NT2/D1 (cell line): ENCODE results near the gene INPP4A.

ENCODE experiments used
- YY1 ChIP-seq: IDR thresholded peaks from 2 replicates; pipeline ENCODE4 v1.6.1; 2011; ENCODE audit not compliant: insufficient read length, insufficient read depth
- ZNF274 ChIP-seq: IDR thresholded peaks from 2 replicates; pipeline ENCODE4 v1.6.1; 2011; ENCODE audit warnings: mild to moderate bottlenecking, low read depth, low read length

GRCh38 chr2:98419544-98419943 lies 25.1 kb upstream of the INPP4A start:
- TF ChIP-seq YY1 (no peak), ZNF274 (no peak)
